GM21825 (cell line): Measurements from ENCODE around the gene FIBCD1.
"Not testable (repeated sequence)": the region's sequence is repeated elsewhere in the genome, so short reads cannot be mapped to it uniquely, and the experiment has no call there.

ENCODE experiments used
- ATAC-seq: cut with Tn5 transposase; IDR thresholded peaks from one replicate; pipeline ENCODE4 v1.9.1; 2021; ENCODE audit warnings: mild to moderate bottlenecking, moderate library complexity; ENCODE audit not compliant: unreplicated experiment

The FIBCD1 gene

DNA sequence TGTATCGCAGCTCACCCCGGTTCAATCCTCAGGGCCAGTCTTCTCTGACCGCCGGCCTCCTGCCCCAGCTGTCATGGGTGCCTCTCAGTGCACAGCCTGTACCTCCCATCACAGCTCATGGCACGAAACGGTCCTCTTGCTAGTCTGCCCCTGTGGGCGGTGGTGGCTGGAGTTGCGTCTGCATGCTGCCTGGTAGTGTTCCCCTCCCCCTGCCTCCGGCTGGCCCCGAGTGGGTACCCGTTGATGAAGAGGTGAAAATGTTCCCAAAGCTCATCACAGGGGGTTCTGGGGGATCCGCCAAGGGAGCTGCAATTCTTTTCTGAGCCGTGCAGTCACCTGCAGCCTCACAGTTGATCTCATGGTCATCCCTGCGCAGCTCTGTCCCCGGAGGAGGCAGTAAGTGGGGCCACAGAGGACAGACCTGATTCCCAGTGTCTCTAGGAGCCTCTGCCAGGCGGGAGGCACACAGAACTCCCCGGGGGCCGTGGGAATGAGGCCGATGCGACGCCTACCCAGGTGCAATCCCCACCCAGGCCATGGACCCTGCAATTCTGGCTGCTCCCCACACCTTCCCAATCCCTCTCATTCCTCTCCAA is 34.7 kb upstream of the FIBCD1 start:
- no peak for ATAC-seq

DNA sequence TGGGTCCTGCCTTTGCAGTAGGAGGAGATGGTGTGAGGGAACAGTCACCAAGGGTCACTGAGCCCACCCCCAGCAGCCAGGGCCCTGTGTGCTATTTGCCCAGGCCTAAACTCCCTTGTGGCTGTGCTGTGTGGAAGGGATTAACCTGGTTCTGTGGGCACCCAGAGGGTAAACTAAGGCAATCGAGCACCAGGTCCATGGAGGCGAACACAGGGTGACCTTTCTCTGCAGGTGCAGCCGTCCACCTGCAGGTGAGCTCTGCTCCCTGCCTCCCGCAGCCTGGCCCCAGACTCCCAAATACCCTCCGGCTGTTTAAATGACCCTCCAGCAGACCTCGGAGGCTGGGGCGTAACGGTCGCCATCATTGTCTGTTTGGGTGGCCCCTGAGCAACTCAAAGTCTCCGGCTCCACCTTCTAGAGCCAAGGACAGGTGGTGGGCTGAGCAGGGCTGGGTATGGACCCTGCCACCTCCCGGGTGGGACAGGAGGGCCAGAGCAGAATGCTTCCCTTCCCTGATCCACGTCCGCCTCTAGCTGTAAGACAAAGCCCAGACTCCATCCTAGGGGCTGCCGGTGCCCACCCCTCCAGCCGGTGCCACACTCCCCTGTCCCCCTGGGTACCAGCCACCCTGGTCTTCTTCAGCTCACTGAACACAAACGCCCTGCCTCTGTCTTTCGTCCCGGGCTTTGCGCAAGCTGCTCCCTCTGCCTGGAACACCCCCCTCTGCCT is 34.1 kb upstream of the FIBCD1 start:
- no peak for ATAC-seq

DNA sequence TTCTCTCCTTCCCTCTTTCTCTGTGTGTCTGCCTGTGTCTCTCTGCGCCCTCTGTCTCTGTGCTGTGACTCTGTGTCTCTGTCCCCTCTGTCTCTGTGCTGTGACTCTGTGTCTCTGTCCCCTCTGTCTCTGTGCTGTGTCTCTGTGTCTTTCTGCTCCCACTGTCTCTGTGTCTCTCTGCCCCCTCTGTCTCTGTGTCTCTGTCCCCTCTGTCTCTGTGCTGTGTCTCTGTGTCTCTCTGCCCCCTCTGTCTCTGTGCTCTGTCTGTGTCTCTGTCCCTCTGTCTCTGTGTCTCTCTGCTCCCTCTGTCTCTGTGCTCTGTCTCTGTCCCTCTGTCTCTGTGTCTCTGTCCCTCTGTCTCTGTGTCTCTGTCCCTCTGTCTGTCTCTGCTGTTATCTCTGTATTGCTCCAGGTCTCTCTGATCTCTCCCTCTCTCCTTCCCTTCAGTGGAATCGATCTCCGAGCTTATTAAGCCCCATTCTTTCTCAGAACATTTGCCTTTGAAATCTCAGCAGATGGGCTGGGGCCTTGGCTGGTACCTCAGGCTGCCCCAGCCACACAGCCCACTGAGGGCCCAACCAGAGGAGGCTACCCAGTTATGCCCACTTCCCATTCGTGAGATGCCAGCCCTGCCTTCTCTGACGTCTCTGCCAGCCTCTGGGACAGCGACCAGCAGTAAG is 33.4 kb upstream of the FIBCD1 start:
- no peak for ATAC-seq

DNA sequence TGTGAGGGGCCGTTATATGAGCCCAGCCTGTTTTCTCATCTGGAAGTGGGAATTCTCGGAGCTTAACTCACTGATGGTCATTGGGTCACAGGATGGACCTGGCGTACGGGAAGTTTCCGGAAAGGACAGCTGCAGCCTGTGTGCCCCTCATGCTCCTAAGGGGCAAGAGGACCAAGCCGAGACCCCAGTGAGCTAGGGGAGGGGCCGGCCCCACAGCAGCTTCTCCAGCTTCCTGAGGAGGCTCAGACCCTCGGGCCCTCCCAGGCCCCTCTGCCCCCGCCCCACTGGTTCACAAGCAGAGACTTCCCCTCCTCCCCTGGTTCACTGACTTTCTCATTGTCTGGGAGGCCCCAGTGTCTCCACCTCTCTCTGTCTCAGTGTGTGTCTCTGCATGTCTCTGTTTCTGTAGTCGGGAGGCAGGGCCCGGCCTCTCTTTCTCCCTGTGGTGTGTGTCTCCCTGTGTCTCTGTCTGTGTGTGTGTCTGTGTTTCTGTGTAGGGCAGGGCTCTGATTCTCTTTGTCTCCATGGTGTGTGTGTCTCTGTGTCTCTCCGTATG is 32.3 kb upstream of the FIBCD1 start:
- no peak for ATAC-seq

DNA sequence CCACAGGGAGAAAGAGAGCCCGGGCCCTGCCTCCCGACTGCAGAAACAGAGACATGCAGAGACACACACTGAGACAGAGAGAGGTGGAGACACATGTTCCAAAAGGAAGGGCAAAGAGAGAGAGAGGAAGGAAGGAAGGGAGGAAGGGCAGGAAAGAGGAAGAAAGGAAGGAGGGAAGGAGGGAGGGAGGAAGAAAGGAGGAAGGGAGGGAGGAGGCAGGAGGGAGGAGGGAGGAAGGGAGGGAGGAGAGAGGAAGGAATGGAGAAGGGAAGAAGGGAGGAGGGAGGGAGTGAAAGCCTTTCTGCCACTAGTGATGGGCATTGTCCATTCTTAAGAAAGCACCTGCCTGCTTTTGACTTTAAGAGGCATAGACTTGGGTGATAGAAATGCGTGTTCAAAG is 31.8 kb upstream of the FIBCD1 start:
- no peak for ATAC-seq

DNA sequence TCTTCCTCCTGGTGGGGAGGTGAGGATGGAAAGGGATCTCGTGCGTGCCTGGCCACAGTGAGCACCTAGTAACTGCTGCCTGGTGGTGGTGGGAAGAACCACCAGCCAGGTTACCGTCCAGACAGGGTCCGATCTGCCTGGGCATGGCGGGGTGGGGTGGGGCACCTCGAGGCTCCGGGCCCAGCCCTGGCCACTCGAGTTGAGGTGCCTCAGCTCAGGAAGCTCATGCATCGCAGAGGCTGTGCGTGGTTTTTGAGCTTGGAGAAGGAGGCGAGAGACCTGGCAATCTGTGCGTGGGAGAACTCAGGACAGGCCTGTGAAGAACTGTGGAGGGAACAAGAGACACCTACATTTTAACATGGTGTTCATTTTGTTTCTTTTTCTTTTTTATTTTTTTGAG is 31.0 kb upstream of the FIBCD1 start:
- ATAC-seq = no peak

DNA sequence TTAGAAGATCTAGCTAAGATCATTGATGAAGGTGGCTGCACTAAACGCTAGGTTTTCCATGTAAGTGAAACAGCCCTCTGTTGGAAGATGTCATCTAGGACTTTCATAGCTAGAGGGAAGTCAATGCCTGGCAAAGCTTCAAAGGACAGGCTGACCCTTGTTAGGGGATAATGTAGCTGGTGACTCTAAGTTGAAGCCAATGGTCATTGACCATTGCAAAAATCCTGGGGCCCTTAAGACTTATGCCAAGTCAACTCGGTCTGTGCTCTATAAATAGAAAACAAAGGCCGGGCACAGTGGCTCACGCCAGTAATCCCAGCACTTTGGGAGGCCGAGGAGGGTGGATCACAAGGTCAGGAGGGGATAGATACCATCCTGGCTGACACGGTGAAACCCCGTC is 26.6 kb upstream of the FIBCD1 start:
- ATAC-seq = no peak

DNA sequence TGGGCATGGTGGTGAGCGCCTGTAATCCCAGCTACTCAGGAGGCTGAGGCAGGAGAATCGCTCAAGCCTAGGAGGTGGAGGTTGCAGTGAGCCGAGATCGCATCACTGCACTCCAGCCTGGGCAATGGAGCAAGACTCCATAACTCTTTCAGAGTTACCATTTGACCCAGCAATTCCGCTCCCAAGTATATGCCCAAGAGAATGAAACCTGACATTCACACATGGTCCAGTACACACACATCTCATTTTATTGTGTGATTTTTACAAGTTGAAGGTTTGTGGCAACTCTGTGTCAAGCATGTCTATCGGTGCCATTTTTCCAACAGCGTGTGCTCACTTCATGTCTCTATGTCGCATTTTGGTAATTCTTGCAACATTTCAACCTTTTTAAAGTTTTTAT is 24.9 kb upstream of the FIBCD1 start:
- no peak for ATAC-seq

DNA sequence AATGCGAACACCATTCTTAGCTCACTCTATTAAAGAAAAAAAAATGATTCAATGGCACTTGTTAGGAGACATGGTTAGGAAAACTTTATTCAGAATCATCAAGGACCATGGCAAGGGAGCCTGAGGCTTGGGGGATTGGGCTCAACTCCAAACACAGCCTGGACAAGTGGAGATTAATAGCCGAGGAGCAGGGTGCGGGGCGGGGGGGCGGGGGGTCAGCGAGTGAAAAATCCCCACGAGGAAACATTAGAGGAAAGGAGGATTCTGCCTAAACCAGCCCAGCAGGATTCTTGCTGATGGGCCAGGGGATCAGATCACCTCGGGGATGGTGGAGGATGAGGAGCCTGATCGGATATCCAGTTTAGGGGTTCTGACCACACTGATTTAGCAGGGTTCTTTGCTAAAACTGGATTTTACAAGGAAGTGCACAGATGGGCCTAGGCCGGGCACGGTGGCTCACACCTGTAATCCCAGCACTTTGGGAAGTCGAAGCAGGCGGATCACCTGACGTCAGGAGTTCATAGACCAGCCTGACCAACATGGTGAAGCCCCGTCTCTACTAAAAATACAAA is 24.4 kb upstream of the FIBCD1 start:
- no peak for ATAC-seq

DNA sequence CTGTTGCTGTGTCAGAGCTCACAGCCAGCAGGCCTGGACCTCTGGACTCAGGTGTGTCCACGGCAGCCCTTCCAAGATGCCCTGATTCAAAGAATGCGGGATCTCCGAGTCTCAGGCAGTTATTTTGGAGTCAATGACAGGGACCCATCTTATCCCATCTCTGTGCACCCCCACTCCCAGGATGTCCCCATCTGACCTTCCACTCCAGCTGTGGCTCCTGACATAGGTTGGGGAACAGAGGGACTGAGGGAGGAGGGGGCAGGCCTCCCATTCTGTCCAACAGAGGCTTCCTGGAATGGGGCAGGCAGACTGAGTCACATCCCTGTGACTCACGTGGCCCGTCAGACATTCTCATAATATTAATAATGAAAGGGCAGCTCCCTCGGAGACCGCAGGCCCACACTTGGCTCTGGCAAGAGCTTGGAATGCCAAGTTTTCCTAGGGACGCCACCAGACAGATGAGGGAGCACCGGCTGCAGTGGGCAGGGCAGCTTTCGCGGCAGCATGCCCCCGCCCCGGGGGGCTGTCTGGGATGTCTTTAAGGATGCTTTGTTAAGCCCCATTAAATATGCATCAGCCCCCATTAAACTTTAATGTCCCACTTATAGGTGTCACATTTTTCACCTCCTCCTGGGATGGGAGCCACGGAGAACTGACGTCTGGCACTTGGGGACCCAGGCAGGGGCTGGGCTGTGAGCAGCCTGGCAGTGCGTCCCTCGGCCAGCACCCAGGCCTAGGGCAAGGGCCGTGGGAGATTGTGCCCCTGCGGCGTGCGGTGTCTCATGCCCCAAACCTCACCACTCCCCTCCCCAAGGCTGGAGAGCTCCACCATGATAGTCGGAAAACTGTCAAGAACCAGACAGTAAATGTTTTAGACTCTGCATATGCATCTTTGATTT is 23.6 kb upstream of the FIBCD1 start:
- ATAC-seq = no peak

DNA sequence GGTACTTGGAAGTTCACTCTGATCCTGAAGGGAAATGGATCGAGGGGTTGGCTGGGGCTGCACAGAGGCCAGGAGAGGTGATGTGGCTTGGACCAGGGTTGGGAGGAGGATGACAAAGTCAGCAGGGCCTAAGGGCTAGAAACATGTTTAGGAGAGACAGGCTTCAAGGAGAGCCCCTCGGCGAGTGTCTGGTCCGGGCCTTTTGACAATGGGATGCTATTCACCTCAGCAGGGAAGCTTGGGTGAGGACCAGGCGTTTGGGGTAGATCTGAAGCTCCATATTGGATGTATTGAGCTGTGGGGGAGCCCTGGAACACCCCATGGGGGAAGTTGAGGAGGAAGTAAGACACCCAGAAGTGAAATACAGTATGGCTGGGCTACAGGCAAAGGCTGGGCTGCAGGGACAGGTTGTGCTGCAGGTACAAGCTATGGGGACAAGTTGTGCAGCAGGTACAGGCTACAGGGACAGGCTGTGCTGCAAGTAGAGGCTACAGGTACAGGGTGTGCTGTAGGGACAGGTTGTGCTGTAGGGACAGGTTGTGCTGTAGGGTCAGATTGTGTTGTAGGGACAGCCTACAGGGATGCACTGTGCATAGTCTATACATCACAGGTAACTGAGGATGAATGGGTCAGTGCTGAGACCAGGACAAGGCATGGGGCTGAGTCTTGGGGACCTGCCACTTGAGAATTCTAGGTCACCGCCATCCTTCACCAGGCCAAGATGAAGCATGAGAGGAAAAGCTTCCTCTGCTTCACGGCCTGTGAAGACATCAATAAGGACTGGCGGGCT is 22.7 kb upstream of the FIBCD1 start:
- ATAC-seq = no peak

DNA sequence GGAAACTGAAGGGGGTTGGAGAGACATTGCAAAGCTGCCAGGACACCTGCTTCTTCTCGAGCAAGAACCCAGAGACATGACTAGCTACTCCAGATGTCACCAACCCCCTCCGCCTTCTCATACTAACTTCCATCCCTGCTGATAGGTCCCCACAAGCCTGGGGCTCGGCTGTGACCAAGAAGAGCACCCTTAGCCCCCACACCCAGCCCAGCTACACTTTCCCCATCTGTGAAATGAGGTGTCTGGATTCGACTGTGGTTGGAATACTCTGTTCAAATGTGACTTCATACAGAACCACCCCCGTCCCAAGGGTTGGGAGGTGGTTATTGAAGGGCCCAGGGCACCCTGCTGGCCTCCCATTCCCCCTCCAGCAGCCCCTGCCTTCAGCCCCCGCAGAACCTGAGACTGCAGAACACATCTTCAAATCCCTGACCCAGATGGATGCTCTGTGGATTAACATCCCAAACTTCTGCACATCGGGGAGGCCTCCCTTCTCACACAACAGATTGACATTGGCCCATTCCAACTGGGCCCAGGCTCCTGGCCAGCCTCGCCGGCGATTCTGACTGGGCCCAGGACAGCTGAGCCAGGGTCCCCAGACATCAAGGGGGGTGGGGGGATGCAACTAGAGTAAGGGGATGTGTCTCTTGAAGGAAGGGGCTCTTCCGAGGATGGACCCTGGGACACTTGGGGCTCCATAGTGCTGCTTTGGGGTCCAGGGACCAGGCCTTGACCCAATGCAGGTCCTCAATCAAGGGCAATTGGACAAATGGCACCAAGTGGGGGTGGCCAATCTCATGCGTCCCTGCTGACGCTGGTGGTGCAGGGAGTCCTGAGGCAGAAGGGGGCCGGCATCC is 21.7 kb upstream of the FIBCD1 start:
- ATAC-seq = no peak

DNA sequence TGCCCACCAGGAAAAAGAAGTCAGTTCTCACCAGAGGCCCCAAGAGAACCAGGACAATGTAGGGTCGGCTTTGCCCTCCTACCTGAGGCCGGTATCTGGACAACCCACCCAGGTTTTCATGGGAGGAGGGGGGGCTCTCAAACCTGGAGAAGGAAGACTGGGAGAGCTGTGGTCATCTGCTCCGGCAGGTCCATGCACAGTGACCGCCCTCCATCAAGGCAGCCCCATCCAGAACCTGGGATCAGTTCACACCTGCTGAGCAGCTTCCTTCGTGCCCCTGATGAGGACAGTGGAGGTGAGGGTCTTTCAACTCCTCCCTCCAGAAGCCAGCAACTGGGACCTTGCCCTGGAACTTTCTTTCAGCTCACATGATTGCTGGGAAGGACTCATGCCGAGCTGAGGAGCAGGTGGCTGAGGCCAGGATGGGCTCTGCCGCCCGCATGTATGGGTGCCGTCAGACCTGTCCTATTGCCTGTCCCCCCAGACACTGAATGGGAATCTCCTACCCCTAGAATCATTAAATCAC is 20.8 kb upstream of the FIBCD1 start:
- ATAC-seq = no peak

DNA sequence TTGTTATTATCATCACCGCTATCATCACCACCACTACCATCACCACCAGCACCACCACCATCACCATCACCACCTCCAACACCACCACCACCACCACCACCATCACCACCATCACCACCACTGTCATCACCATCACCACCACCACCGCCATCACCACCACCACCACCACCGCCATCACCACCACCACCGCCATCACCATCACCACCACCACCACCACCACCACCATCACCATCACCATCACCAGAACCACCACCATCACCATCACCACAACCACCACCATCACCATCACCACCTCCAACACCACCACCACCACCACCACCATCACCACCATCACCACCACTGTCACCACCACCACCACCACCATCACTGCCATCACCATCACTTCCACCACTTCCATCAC is 19.5 kb upstream of the FIBCD1 start:
- ATAC-seq = not testable (repeated sequence)

DNA sequence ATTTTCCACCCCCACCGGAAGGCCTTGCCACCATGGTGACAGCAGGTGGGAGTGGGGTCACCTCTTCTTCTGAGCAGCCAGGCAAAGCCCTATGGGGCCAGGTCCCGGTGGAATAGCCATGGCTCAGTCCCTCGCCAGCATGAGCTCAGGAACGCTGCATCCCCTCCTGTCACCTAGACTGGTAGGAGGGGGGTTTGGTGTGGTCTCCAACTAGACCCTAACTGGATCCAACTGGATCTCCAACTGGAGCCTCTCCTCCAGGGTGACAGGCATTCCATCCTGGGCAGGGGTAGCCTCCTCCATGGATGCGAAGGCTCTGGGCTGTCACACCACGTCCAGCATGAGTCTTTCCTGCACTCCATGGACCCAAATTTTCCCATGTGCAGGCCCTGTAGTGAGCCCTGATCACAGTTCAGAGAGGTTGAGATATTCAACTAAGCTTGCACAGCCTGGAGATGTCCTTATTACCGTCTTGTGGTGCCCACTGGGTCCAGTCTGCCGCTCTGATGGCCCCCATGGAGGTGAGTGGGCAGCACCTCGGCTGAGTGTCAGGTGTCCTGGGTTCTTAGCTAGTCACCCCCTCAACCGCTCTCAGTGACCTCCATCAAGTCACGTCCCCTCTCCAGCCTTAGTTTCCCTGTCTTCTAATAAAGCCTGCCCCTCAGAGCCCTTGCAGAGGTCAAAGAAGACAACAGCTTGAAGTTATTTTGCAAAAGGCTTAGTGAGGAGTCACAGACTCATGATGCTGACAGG is 18.6 kb upstream of the FIBCD1 start:
- no peak for ATAC-seq

DNA sequence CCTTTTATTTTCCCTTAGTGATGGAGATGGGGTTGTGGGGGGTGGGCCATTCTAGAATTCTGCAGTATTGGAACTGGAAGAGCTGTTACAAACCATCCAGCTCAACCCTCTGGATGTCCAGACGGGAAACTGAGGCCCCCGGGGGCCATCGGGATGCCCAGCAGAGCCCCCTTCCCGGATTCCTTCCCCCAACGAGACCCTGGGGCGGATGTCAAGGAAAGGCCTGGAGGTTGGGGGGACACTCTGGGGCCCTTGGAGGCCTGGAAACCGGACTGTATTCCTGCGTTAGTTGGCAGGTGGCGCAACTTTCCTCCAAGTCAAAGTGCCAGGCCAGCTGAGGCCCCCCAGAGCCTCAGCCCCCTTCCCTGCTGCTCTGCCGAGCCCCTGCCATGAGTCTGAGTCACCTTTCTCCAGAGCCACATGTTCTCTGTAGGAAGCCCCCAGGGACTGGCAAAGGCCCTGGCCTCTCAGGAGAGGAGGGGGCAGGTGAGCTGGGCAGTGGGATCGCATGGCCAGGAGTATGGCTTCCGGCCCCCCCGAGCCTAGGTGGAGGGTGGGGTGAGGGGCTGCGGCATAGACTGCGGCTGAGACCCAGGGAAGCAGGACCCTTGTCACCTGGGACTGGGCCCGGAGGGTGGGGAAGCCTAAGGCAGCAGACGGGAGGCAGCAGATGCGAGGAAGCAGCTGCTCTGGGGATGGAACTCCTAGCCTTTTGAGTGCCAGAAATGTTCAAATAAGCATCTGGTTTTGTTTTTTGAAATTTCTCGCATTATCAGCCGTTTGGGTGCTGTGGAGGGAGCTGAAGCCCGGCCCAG is 17.8 kb upstream of the FIBCD1 start:
- ATAC-seq = no peak

DNA sequence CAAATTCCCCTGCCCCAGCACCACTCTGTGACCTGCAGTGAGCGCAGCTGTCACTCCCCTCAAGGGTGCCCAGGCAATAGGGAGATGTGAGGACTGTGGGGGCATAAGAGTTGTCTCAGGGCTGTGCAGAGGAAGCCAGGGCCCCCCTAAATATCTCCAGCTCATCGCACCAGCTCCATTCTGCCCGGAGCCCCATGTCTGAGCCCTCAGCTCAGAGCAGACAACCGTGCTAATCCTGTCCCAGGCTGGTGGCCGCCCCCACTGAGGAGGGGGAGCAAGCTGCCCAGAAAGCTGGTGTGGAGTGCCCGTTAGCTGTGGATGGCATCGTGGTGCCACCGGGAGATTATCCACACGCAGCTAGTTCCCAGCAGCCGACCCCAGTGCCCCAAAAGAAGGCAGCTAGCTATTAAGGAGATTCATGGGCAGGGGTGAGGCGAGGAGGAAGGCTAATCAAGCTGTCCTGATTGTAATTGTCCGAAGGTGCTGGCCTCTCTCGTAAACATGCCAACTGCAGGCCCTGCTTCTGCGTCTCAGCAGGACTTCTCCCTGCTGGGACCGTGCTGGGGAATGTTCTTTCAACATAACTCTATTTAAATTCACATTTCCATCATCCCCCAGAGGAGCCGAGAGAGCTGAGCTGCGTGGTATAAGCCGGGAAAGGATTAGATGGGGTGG is 17.0 kb upstream of the FIBCD1 start:
- no peak for ATAC-seq
